Measurements from ENCODE around the gene NLGN4X.

- TF ChIP-seq CTCF (IDR thresholded peaks at IDR 0.05): no peak
- no peak for TF ChIP-seq POLR2A (IDR thresholded peaks at IDR 0.05)
Observed at GRCh38 chrX:5976332-5976731, 252.3 kb downstream of the NLGN4X start.
